Cardiac muscle cell (in vitro differentiated cells and primary cell): ENCODE data around the gene DGKG. TPM values are rescaled to one million over a fixed set of nuclear protein-coding genes. Genes with fewer than 3 reads are reported as not detected.

Source experiments
- DNase-seq, 2 donors: peaks; one replicate each; pipeline versions ENCODE4 v3.0.0 to v3.0.0-alpha.2; 2010 to 2017; ENCODE audit warnings: low read depth in 1 of 2, low spot score in 1 of 2
- H3K27ac ChIP-seq: fragments of 200-600 bp; sonication (generic); 2 replicates; pipeline ENCODE4 v1.5.1; 2016
- H3K27me3 ChIP-seq: fragments of 200-600 bp; sonication (generic); 2 replicates; pipeline ENCODE4 v1.6.0; 2016; ENCODE audit warnings: control low read depth
- H3K36me3 ChIP-seq: fragments of 200-600 bp; sonication (generic); 2 replicates; pipeline ENCODE4 v1.5.1; 2016; ENCODE audit warnings: control low read depth
- H3K4me1 ChIP-seq: fragments of 200-600 bp; sonication (generic); 2 replicates; pipeline ENCODE4 v1.8.1; 2017; ENCODE audit warnings: low read depth, mild to moderate bottlenecking, mixed run types
- H3K4me3 ChIP-seq: fragments of 200-600 bp; sonication (generic); 2 replicates; pipeline ENCODE4 v1.5.1; 2016; ENCODE audit warnings: mild to moderate bottlenecking
- H3K9me3 ChIP-seq: fragments of 200-600 bp; sonication (generic); 2 replicates; pipeline ENCODE4 v1.5.1; 2017; ENCODE audit warnings: low read depth, mild to moderate bottlenecking, control low read depth
- polyA plus RNA-seq: library from polyadenylated mRNA; unstranded; fragments of >200 nt; fragmentation: Nextera tagmentation; extraction: Ambion mirVana; gene quantifications from 2 replicates; pipeline ENCODE4 v1.2.1, GENCODE V29; 2016
- total RNA-seq: library from RNA; depleted of rRNA; stranded (reverse); fragments of >200 nt; gene quantifications from 2 replicates; pipeline ENCODE4 v1.2.3, GENCODE V29; 2016
- TF ChIP-seq, protein P1 (sequence below): IDR thresholded peaks from 2 replicates; pipeline ENCODE4 v1.5.1; 2012; ENCODE audit warnings: low read depth, mild to moderate bottlenecking, low read length

Gene DGKG
- total and polyA plus RNA-seq, 2 experiments from 2014 or later = 0.15 TPM; not detected in 1

DNA sequence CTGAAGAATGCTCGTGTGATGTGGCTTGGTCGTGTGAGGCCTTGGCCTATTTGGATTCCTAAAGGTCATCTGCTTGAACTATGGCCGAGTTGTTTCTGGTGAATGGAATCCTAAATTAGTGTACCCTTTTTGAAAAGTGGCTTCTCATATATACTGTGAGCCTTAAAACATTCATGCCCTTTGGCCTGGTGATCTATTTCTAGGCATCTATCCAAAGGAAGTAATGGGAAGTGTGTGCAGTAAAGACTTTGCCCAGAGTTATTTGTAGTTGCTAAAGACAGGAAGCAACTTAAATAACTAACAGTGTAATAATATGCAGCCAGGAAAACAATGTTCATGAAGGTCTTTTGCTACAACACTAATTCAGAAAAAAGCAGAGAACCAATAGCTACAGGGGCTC, 3.0 kb downstream of the DGKG start:
- Histone ChIP-seq H3K27ac (no peak overlapping the region), H3K9me3 (no peaks in the 10 kb centered on the region), H3K27me3 (peaks cover 53% of the 10 kb centered on the region), H3K4me1 (no peaks in the 10 kb centered on the region), H3K36me3 (no peaks in the 10 kb centered on the region), H3K4me3 (no peak overlapping the region)
- TF ChIP-seq, protein P1, sequence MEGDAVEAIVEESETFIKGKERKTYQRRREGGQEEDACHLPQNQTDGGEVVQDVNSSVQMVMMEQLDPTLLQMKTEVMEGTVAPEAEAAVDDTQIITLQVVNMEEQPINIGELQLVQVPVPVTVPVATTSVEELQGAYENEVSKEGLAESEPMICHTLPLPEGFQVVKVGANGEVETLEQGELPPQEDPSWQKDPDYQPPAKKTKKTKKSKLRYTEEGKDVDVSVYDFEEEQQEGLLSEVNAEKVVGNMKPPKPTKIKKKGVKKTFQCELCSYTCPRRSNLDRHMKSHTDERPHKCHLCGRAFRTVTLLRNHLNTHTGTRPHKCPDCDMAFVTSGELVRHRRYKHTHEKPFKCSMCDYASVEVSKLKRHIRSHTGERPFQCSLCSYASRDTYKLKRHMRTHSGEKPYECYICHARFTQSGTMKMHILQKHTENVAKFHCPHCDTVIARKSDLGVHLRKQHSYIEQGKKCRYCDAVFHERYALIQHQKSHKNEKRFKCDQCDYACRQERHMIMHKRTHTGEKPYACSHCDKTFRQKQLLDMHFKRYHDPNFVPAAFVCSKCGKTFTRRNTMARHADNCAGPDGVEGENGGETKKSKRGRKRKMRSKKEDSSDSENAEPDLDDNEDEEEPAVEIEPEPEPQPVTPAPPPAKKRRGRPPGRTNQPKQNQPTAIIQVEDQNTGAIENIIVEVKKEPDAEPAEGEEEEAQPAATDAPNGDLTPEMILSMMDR = no peak
- DNase-seq = peak in 1 of 2 donors; percentile 11

GRCh38 chr3:186356152-186356551, 5.9 kb downstream of the DGKG start:
- H3K4me3 ChIP-seq = no peak overlapping the region
- H3K27me3 ChIP-seq = peaks cover 24% of the 10 kb centered on the region
- DNase-seq = no peak
- H3K4me1 ChIP-seq = no peaks in the 10 kb centered on the region
- TF ChIP-seq, protein P1 = no peak
- no peaks in the 10 kb centered on the region for H3K36me3 ChIP-seq
- no peak overlapping the region for H3K27ac ChIP-seq
- no peaks in the 10 kb centered on the region for H3K9me3 ChIP-seq

DNA sequence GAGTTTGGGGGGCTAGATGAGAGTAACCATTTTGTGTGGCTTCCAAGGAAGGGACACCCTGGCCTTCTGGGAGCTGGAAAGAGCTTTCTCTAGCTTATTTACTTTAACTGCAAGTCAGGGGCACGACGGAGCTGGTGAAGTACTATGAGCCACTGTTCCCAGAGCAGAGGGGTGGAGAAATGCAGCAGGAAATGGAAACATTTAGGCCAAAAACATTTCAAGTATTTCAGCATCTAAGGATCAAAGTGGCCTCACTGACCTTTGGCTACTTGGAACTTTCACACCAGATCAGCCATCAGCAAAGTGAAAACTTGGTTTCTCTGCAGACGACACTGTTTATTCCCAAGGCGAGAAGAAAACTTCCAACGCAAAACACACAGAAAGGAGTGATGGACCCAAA, 7.9 kb downstream of the DGKG start:
- no peaks in the 10 kb centered on the region for H3K4me1 ChIP-seq
- H3K9me3 ChIP-seq = no peaks in the 10 kb centered on the region
- DNase-seq = no peak
- H3K27me3 ChIP-seq = peaks cover 5% of the 10 kb centered on the region
- H3K4me3 ChIP-seq = no peak overlapping the region
- H3K36me3 ChIP-seq = no peaks in the 10 kb centered on the region
- TF ChIP-seq, protein P1 = no peak
- H3K27ac ChIP-seq = no peak overlapping the region

GRCh38 chr3:186352369-186352768, 9.7 kb downstream of the DGKG start:
- Histone ChIP-seq H3K27ac (no peak overlapping the region), H3K9me3 (no peaks in the 10 kb centered on the region), H3K4me1 (no peaks in the 10 kb centered on the region), H3K27me3 (no peaks in the 10 kb centered on the region), H3K36me3 (no peaks in the 10 kb centered on the region), H3K4me3 (no peak overlapping the region)
- TF ChIP-seq, protein P1 = no peak
- DNase-seq = no peak

GRCh38 chr3:186342197-186342596, 19.8 kb downstream of the DGKG start:
- H3K36me3 ChIP-seq = no peaks in the 10 kb centered on the region
- peak in 1 of 2 donors; percentile 6 for DNase-seq
- no peaks in the 10 kb centered on the region for H3K27me3 ChIP-seq
- H3K9me3 ChIP-seq = no peaks in the 10 kb centered on the region
- TF ChIP-seq, protein P1 = no peak
- peaks cover 7% of the 10 kb centered on the region for H3K4me1 ChIP-seq
- no peak overlapping the region for H3K27ac ChIP-seq
- no peak overlapping the region for H3K4me3 ChIP-seq

DNA sequence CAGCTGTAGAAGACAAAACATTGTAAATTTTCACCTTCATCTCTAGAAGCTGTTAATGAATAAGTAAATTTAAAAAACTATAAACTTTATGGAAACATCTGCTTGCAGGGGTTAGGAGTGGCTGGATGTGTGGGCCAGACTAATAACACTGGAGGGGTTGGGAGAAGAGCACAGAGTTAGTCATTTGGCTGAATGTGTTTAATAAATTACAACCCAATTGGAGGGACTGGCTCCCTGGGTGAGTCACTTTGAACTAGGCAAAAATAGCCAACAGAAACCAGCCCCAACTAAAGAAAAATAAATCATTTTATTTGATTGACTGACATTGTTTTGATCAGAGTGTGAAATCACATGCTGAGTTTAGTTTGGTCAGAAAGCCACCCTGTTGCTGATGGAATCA, 21.8 kb downstream of the DGKG start:
- H3K27me3 ChIP-seq = no peaks in the 10 kb centered on the region
- no peak overlapping the region for H3K27ac ChIP-seq
- no peaks in the 10 kb centered on the region for H3K9me3 ChIP-seq
- TF ChIP-seq, protein P1 = no peak
- H3K4me3 ChIP-seq = no peak overlapping the region
- H3K36me3 ChIP-seq = no peaks in the 10 kb centered on the region
- H3K4me1 ChIP-seq = peaks cover 7% of the 10 kb centered on the region
- DNase-seq = no peak
